Measurements from ENCODE around the gene EPHA7. TPM values are rescaled to one million over a fixed set of nuclear protein-coding genes. Genes with fewer than 3 reads are reported as not detected.

EPHA7 gene
- total RNA-seq, 4 donors from 2014 or later: 0.17 to 1.5 (median 0.71) TPM

- no peak for TF ChIP-seq CTCF (IDR thresholded peaks at IDR 0.05; ENCODE audit: low read depth)
Measured at GRCh38 chr6:93393554-93394074, 25.7 kb downstream of the EPHA7 start.

GRCh38 chr6:93392797-93393196 is 26.6 kb downstream of the EPHA7 start:
- TF ChIP-seq CTCF (IDR thresholded peaks at IDR 0.05; ENCODE audit: low read depth): no peak

GRCh38 chr6:93391965-93392364 is 27.4 kb downstream of the EPHA7 start:
- TF ChIP-seq CTCF (IDR thresholded peaks at IDR 0.05; ENCODE audit: low read depth): no peak

- no peak for TF ChIP-seq CTCF (IDR thresholded peaks at IDR 0.05; ENCODE audit: low read depth)
Measured at GRCh38 chr6:93389192-93389591, 30.2 kb downstream of the EPHA7 start.

GRCh38 chr6:93388070-93388469 is 31.3 kb downstream of the EPHA7 start:
- no peak for TF ChIP-seq CTCF (IDR thresholded peaks at IDR 0.05; ENCODE audit: low read depth)

- TF ChIP-seq CTCF (IDR thresholded peaks at IDR 0.05; ENCODE audit: low read depth): no peak
Measured at GRCh38 chr6:93376026-93376540, 43.3 kb downstream of the EPHA7 start.

- no peak for TF ChIP-seq CTCF (IDR thresholded peaks at IDR 0.05; ENCODE audit: low read depth)
Measured at GRCh38 chr6:93373445-93373844, 45.9 kb downstream of the EPHA7 start.

Data from subcutaneous adipose tissue (tissue), 4 donors.